ENCODE results near the gene SLC25A33.

DNA sequence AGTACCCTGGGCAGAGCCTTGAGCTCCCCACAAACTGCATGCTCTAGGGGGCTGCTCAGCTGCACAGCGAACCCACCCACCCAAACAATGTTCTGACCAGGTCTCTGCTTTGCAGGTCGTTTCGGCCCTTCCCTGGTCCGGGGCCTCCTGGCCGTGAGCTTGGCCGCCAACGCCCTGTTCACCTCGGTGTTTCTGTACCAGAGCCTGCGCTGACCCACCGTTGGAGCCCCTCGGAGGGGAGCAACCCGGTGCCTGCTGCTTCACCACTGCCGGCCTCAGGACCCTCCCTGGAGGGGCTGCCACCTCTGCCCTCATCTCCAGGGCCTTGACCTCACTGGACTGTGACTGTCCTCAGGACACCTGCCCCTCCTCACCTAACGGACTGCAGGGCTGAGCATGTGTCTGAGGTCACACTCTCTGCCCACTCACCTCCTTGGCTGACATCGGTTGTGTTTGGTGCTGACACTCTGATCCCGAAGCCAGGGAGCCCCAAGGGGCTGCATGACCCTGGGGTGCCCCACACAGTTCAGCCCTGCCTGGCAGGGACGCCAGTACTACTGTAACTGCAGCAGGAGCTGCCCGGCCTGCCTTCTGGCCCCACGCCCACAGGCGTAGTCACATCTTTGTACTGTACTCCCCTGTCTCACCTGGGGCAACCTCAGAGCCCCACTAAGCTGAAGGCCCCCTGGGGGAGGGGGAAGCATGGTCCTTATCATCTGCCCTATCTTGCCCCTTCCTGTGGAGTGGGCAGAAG, 73.8 kb downstream of the SLC25A33 start:
- TF ChIP-seq, protein P1, sequence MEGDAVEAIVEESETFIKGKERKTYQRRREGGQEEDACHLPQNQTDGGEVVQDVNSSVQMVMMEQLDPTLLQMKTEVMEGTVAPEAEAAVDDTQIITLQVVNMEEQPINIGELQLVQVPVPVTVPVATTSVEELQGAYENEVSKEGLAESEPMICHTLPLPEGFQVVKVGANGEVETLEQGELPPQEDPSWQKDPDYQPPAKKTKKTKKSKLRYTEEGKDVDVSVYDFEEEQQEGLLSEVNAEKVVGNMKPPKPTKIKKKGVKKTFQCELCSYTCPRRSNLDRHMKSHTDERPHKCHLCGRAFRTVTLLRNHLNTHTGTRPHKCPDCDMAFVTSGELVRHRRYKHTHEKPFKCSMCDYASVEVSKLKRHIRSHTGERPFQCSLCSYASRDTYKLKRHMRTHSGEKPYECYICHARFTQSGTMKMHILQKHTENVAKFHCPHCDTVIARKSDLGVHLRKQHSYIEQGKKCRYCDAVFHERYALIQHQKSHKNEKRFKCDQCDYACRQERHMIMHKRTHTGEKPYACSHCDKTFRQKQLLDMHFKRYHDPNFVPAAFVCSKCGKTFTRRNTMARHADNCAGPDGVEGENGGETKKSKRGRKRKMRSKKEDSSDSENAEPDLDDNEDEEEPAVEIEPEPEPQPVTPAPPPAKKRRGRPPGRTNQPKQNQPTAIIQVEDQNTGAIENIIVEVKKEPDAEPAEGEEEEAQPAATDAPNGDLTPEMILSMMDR (tag by site-specific recombination; IDR thresholded peaks at IDR 0.05): no peak
- TF ChIP-seq ZNF155 (tag by site-specific recombination; IDR thresholded peaks at IDR 0.05): no peak
- no peak for TF ChIP-seq ZSCAN23 (tag by site-specific recombination; IDR thresholded peaks at IDR 0.05)
- TF ChIP-seq ZBTB7A (tag by site-specific recombination; IDR thresholded peaks at IDR 0.05; ENCODE audit: low read depth): no peak
- TF ChIP-seq, protein P2, sequence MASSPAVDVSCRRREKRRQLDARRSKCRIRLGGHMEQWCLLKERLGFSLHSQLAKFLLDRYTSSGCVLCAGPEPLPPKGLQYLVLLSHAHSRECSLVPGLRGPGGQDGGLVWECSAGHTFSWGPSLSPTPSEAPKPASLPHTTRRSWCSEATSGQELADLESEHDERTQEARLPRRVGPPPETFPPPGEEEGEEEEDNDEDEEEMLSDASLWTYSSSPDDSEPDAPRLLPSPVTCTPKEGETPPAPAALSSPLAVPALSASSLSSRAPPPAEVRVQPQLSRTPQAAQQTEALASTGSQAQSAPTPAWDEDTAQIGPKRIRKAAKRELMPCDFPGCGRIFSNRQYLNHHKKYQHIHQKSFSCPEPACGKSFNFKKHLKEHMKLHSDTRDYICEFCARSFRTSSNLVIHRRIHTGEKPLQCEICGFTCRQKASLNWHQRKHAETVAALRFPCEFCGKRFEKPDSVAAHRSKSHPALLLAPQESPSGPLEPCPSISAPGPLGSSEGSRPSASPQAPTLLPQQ (tag by site-specific recombination; IDR thresholded peaks at IDR 0.05): no peak
- TF ChIP-seq ZNF558 (tag by site-specific recombination; IDR thresholded peaks at IDR 0.05): no peak
- no peak for TF ChIP-seq ZNF138 (tag by site-specific recombination; IDR thresholded peaks at IDR 0.05; ENCODE audit: borderline replicate concordance)
- no peak for TF ChIP-seq ZNF707 (tag by site-specific recombination; IDR thresholded peaks at IDR 0.05)
- no peak for TF ChIP-seq YY2 (tag by site-specific recombination; IDR thresholded peaks at IDR 0.05)
- TF ChIP-seq, protein P3, sequence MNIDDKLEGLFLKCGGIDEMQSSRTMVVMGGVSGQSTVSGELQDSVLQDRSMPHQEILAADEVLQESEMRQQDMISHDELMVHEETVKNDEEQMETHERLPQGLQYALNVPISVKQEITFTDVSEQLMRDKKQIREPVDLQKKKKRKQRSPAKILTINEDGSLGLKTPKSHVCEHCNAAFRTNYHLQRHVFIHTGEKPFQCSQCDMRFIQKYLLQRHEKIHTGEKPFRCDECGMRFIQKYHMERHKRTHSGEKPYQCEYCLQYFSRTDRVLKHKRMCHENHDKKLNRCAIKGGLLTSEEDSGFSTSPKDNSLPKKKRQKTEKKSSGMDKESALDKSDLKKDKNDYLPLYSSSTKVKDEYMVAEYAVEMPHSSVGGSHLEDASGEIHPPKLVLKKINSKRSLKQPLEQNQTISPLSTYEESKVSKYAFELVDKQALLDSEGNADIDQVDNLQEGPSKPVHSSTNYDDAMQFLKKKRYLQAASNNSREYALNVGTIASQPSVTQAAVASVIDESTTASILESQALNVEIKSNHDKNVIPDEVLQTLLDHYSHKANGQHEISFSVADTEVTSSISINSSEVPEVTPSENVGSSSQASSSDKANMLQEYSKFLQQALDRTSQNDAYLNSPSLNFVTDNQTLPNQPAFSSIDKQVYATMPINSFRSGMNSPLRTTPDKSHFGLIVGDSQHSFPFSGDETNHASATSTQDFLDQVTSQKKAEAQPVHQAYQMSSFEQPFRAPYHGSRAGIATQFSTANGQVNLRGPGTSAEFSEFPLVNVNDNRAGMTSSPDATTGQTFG (tag by site-specific recombination; IDR thresholded peaks at IDR 0.05; ENCODE audit: borderline replicate concordance): no peak
- no peak for TF ChIP-seq ZNF311 (tag by site-specific recombination; IDR thresholded peaks at IDR 0.05; ENCODE audit: borderline replicate concordance)
- no peak for TF ChIP-seq ZNF248 (tag by site-specific recombination; IDR thresholded peaks at IDR 0.05)
- TF ChIP-seq, protein P4, sequence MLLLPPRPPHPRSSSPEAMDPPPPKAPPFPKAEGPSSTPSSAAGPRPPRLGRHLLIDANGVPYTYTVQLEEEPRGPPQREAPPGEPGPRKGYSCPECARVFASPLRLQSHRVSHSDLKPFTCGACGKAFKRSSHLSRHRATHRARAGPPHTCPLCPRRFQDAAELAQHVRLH (tag by site-specific recombination; IDR thresholded peaks at IDR 0.05): no peak

Data from HEK293 (cell line).